IMR-90 (cell line): ENCODE measurements around the gene HPSE.

Experiments
- CTCF ChIP-seq: conservative IDR thresholded peaks from 2 replicates; pipeline ENCODE4 v1.5.1; 2012; ENCODE audit warnings: mild to moderate bottlenecking, low read depth, low read length, improper control_type of control experiment
- POLR2A ChIP-seq: IDR thresholded peaks from 2 replicates; pipeline ENCODE4 v1.6.1; 2012; ENCODE audit warnings: mild to moderate bottlenecking, low read depth, low read length
- RCOR1 ChIP-seq: IDR thresholded peaks from 2 replicates; pipeline ENCODE4 v1.6.1; 2012; ENCODE audit warnings: mild to moderate bottlenecking, low read length, improper control_type of control experiment; ENCODE audit not compliant: insufficient replicate concordance

DNA sequence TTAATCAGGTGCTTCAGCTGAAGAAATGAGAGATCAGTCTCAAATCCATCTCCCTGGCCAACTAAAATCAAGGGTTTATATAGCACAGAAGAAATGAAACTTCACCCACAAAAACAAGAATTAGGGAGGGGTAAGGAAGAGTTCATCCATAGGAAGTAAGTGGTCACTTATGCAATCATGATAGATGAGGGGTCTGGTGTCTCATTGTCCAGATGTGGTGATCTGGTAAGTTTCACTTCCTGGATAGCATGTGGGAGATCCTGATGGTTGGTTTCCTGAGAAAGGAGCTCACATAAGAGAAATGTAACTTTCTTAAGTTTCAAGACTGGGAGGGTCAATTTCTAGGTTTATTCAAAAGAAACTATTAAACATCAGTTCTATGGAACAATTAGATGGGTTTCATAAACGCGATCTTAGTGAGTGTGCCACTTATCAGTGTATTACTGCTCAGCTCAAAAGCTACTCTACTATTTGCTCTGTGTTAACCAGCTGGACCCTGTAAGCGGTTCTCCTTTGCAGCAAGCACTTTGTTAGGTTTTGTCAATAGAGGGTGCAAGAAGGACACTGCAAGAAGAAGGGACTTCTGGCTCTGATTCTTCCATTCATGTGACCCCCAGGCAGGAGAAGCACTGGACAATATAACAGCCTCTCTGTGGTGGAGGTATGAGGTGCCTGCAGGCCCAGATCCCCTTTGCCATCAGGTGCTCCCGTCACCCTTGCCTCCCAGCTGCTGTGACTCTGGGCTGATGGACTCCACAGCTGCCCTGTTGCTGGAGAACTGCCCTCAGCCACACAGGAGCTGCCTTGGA is 35.4 kb upstream of the HPSE start:
- TF ChIP-seq CTCF (no peak), POLR2A (no peak), RCOR1 (no peak)
